HTERT RPE-1 (cell line): ENCODE data around the gene CAMK2B.
"Not testable (repeated sequence)": the region's sequence is repeated elsewhere in the genome, so short reads cannot be mapped to it uniquely, and the experiment has no call there.

Experiments used
- in situ Hi-C: fragments of 300-500 bp; cut with MboI; formaldehyde crosslinking; loops from 4 replicates; pipeline ENCODE4 v1.14.3; 2020; ENCODE audit warnings: low sequenced_read_pairs

Gene CAMK2B

DNA sequence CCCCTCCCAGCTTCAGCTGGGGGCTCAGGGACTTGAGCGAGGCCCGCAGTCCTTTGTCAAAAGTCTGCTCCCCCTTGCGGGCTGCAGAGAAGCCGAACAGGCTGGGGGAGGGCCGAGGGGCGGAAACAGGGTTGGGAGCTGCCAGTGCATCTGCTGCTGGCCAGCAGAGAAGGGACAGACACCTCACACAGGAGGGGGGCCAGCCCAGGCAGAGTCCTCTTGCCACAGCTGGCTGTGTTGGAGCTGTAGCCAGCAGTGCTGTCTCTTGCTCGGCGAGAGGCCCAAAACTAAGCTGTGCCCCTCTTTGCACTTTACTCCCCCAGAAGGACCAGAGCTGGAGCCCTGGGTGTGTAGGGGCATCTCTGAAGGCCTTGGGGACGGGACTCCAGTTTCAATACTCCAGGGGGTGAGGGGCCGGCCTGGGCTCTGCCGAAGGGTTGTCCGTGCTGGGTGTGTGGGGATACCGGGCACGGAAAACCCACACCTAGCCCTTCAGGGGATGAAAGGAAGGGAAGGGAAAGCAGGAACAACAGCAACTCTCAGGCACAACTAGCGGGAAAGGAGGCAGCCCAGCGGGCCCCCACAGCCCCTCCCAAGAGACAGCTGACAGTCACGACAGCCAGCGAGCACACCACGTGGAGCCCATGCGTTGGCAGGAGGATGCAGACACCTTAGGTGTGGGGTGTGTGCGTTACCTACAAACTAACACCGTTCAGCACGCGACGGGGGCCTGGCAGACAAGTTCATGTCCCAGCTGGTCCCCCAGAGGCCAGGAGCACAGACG lies 106.8 kb downstream of the CAMK2B start:
- in situ Hi-C loops, result no loop called here

DNA sequence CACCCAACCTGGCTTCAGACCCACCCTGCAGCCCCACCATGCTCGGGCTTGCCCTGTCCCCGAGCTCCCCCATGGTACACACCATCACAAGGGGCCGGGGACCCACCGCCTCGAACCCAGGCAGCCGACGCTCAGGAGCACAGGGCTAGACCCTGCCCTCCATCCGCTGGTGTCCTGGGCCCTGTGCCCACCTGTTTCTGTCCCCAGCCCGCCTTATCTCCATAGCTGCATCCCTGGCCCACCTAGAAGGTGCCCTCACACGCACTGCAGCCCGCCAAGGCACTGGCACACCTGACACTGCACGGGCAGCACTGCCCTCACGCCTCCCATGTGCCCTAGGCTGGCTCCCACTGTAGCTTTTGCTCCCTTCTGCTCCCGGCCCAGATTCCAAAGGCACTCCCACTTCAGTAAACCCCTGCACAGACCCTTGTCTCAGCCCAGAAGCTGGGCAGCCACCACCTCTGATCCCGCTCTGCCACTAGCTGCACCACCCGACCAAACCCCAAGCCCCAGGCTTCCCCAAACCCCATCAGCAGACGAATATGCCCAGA lies 107.5 kb downstream of the CAMK2B start:
- in situ Hi-C loops, result no loop called here

DNA sequence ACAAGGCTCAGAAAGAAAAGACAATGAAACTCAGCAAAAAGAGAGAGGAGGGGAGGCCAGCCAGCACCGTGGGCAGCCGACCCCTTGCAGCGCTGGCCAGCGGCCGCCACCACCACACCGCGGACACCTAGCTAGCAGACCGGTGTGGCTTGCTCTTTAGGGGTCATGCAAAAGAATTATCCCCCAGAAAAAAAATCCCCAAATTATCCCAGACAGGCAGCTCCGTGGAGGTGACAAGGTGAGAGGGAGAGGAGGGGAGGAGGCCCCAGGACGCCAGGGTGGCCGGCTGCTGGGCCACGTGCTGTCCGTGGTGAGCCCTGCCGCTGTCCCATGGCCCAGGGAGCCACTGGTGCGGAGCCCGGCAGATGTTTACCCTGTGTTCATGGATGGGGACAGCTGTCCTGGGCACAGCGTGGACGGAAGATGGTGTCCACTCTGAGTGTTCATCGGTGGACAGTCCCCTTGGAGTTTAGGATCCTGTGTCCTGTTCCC lies 108.1 kb downstream of the CAMK2B start:
- in situ Hi-C loops, result no loop called here

DNA sequence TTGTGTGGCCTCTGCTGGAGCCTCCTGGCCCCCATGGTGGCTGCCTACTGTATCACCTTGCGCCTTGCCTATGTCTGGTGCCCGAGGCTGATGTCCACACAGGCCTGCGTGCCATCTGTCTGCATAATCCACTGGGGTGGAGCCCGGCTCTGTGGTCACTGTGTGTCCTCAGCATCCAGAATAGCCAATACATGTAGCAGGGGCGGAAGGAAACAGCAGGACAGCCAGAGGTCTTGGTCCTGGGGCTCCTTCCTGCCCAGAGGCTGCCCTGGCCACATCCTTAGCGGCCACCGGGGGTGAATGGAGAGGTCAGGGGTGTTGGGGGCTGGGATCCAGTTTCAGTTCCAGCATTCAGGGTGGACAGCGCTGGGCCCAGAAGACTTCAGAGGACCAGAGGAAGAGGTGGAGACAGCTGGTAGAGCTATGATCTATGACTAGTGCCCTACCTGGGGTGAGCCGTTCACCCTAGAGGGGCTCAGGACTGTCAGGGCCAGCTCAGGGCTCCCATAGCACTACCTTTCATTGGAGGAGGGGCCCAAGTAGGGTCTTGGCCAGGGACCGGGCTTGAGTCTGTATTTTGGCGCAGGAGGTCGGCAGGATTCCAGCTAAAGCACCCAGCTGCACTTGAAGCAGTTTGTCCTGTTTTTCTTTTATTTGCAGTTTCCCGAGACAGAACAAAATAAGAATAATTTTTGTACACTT lies 108.7 kb downstream of the CAMK2B start:
- in situ Hi-C loops, result no loop called here

DNA sequence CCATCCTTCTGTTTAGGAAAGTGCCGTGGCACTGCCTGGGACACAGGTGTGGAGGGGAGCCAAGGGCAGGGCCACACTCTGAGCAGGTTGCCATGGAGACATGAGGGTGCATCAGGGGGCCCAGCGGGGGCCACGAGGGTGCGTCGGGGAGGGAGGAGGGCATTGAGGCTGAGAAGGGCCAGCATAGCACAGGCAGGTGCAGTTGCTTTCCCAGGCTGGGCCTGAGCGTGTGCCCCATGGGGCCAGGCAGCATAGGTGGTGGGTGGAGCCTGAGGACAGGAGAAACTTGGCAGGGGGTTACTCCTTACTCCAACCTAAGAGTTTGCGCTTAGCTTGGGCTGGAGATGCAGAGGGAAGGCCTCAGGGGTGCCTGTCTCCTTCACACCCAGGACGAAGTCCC lies 109.4 kb downstream of the CAMK2B start:
- in situ Hi-C loops, result no loop called here

DNA sequence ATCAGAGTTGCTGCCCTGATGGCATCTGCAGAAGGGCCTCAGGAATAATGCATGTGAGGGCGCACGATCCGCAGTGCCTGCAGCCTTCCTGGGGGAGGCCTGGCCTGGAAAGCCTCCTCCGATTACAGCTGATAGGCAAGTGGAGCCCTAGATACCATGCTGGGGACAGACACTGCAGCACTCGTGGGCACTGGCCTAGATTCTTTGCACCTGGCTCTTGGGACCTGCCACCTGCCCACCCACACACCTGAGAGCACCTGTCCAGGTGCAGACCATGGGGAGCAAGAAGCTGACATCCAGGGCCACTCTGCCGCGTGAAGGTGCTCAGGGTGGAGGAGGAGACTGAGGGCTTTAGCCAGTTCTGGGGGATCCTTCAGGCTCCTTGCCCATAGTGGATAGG lies 109.9 kb downstream of the CAMK2B start:
- in situ Hi-C loops, result no loop called here

DNA sequence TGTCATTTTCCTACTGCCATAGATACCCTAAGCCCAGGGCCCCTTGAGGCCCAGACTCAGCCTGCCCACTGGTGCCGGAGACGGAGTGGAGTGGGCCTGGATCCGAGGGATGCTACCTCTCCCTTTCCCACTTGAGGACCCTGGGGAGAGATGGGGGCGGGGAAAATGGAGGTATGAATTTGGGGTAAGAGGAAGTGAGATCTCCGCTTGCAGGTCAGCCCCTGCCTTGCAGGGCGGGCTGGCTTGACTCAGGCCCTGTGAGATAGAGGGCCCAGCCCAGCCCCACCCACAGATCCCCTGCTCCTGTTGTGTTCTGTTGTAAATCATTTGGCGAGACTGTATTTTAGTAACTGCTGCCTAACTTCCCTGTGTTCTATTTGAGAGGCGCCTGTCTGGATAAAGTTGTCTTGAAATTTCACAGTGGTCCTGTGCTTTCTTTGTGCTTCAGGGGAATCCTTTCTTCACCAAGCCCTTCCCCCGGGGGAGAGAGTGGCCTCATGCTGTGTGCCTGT lies 111.5 kb downstream of the CAMK2B start:
- in situ Hi-C loops, result no loop called here

DNA sequence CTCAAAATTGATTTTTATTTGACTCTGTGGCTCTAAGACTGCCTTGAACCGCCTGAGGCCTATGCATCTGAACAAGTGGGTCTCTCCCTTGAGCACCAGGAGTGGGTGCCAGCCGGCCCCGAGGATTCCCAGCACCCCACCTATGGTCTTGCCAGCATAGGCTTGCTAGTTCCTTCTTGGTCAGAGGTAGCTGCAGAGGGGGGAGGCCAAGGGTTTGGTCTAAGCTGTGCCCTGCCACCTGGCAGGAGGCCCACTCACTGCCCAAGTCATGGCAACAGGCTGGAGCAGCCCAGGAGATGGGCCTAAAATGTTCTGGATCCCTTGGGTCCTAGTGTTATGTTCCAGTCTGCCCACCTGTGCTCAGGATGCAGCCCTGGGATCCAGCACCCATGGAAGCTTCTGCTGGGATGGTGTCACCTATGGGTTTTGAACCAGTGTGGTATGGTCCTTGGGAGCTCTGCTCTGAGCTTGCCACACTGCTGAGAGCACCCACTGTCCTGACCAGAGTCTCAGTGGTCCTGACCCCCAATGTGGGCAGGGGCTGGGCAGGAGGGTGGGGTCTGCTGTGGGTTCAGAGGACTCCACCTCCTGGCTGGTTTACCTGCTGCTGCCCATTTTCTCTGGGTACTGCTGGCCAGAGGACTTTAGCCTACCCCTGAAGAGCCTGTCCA lies 112.1 kb downstream of the CAMK2B start:
- in situ Hi-C loops, result no loop called here

DNA sequence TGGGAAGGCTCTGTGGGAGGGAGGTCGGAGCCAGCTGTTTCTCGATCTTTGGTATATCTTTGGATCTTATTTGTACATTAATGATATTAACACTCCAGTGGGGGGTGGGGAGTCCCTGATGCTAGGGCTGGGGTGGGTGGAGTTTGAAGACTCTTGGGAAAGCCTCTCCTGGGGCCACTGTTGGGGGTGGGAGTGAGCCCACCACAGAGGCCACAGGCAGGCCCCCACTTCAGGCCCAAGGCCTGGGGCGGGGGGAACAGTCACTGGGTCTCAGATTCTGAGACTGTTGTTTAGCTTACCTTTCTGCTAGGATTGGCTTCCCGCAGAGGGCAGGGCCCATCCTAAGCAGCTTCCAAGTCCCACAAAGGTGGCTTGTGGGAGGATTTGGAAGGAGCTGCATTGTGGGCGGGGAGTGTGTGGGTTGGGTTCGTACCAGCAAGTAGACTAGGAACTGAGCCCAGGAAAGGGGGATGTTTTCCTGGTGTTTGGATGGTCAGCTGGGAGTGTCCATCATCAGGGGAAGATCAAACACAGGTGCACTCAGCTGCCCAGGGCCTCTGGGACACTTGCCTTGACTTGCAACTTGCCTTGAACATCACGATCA lies 112.7 kb downstream of the CAMK2B start:
- in situ Hi-C loops, result no loop called here

DNA sequence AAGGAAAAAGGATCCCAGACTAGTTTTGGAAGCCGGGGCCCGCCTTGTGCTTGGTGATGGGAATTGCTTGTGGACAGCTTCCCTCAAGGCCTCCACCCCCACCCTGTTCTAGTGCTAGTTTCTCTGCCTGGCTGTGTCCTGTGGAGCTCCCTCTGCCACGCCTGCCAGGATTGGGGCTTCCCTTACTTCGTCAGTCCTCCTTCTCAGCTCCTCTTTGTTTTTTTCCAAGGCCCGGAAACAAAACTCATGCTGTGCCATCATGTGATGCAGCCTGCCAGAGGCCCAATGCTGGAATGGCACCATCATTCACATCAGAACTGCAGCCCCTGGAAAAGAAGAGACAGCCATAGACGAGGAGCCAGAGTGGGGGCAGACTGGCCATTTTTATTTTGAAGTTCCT lies 113.4 kb downstream of the CAMK2B start:
- in situ Hi-C loops, result no loop called here

DNA sequence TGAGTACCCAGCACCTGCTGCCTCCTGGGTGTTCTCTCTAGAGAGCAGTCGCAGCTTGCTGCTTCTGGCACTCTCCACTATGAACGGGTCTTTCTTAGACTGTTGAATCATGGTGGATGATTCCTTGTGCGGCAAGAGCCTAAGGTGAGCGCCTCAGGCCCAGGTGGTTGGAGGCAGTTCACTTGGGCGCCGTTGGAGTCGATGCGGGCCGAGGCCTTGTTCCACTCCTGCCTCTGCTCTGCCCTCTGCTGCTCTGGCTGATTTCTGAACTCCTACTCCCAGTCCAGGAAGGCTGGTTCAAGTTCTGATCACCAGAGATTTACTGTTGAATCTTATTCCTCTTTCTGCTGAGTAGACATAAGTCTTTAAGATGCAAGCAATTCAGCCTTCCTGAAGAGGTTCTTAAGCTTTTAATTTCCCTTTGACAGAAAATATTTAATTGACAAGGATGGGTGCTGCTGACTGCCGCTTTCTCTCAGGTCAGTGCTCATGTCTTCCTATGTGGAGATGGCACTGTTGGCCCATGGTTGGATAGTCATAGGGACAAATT lies 114.2 kb downstream of the CAMK2B start:
- in situ Hi-C loops, result no loop called here

DNA sequence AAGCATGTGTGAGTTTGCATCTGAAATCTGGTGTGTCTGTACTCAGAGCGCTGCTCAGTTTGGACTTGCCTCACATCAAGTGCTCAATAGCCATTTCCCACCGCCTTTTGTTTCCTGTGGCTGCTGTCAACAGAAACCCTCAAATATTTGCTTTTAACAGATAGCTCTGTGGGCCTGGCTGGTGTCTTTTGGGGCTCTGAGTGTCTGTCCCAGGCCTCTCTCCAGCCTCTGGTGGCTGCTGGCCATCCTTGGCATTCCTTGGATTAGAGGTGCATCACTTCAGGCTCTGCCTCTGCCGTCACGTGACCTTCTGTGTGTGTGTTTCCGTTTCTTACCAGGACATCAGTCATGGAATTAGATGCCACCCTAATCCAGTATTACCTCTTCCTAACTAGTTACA lies 115.3 kb downstream of the CAMK2B start:
- in situ Hi-C loops, result no loop called here

DNA sequence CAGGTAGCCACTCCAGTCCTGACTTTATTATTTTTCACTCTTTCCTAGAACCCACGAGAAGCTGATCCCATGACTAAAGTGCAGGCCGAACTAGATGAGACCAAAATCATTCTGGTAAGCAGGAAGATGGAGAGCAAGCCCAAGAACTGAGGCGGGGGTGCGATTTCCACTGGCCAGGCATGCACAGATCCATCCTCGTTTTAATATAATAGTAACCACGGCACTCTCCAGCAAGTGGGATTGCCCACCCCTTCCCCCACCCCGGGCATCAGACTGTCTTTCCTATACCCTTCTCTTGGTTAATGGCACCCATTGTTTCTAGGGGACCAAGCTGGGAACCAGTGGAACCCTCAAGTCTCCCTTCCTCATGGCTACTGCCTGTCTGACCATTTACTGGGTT lies 117.3 kb downstream of the CAMK2B start:
- in situ Hi-C loops, result no loop called here

DNA sequence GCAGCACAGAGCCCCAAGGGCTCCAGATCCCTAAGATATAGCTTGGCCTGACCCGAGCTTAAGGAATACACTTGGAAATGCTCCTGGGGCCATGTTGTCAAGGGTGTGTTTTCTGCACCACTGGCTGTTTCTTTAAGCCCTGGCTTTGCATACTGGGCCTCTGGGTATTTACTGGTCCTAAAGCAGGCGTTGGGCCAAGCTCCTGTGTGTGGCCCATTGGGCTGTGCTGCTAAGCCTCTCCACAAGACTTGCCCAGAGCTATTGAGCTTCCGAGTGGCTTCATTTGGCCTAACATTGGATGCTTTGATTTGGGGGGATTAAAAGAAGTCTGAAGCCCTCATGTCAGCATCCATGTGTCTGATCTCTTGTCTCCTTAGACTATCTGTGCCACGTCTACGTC lies 119.4 kb downstream of the CAMK2B start:
- in situ Hi-C loops, result no loop called here

DNA sequence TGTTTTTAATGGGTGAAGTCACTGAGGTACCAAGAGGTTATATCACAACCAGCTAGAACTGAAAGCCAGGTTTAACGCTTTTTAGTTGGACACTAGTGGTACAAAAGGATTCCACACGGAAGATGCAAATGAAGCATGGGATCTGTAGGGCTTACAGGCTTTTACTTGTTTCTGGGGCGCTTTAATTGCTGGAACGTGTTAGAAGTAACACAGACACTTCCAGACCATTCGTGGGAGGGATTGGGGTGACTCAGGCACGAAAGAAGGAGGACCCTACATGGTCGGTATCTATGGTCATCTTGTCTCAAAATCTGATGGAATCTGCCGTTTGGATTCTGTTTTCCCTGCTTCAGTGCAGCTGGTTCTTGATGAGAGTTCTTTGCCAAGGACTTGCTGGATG lies 123.6 kb downstream of the CAMK2B start:
- in situ Hi-C loops, result no loop called here

DNA sequence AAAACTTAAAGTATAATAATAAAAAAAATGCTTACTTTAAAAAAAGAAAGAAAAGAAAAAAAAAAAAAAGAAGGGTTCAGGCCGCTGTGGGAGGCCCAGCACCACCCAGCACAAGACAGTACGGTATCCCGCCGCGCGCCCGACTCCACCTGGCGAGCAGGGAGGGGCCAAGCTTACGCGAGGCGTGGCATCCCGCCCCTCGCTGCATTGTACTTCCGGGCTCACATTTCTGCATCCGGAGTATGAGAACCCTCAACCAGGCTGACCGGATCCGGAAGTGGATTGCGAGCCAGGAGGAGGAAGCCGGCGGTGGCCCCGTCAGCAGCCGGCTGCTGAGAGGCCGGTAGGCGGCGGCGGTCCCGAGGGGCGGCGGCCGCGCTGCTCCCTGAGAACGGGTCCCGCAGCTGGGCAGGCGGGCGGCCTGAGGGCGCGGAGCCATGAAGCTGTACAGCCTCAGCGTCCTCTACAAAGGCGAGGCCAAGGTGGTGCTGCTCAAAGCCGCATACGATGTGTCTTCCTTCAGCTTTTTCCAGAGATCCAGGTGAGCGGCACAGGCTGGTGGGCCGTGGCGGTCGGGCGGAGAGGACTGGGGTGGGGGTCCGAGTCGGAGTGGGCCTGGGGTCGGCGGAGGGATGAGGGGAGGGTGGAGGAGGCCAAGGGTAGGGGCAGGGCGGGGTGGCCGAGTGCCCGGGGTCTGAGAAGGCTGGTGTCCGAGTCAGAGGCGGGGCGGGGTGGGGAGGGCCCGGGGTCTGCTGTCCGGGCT lies 124.5 kb downstream of the CAMK2B start, which contains the start of gene YKT6:
Gene YKT6, plus strand, starts transcription at position 280 of the 763 bp plus-strand sequence. Its CDS starts 158 bp downstream, at position 438.
- in situ Hi-C loops, result no loop called here

DNA sequence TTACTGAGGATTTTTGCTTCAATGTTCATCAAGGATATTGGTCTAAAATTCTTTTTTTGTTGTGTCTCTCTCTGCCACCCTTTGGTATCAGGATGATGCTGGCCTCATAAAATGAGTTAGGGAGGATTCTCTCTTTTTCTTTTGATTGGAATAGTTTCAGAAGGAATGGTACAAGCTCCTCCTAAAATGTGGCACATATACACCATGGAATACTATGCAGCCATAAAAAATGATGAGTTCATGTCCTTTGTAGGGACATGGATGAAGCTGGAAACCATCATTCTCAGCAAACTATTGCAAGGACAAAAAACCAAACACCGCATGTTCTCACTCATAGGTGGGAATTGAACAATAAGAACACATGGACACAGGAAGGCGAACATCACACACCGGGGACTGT lies 125.2 kb downstream of the CAMK2B start:
- in situ Hi-C loops, result not testable (repeated sequence)

DNA sequence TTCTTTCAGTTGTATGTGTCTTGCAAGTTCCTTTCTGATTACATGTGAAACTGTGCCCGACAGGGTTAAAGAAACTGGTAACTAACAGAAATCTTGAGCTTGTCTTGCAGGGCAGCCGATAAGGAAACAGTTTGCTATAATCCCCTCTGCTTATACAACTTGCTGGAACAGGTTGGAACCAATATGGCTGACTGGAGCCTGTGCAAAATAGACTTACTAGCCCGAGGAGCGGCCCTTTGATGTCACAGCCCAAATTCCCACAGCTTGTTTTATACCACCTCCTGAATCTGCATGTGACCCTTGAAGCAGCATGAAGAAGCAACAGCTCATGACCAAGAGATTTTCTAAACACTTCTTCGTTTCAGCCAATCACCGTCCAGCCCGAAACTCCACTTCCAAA lies 127.9 kb downstream of the CAMK2B start:
- in situ Hi-C loops, result no loop called here

DNA sequence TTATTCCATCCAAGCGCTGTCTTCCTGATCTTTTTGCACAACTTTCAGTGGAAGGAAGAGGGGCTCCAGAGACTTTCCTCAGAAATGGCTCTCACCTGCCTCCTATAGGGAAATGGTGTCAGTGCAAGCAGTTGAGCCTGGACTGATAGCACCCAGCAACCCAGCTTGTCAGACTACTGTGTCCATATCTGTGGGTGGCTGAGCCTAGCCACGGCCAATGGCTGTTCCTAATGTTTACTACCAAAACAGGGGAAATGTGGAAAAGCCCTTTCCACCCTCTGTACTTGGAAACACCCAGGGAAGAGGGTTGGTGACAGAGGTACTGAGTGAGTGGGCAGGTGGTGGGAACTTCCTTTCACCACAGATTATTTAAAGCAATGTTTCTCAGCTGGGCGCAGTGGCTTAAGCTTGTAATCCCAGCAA lies 128.9 kb downstream of the CAMK2B start:
- in situ Hi-C loops, result no loop called here

DNA sequence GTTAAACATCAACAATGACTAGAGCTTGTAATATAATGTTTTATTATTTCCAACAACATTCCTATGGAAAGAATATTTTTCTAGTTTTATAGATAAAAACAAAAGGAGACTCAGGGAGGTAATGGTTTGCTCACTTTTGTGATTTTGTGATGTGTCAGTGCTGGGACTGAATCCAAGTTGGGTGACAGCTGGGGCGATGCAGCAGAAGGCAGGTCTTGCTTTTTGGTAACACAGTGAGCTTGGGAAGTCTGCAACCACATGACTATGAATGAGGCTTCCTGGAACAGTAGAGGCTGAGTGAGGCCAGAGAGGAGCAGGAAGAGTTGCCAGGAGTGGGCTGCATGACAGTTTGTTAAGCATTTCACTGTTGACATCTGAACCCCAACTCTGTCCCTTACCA lies 129.5 kb downstream of the CAMK2B start:
- in situ Hi-C loops, result no loop called here
